ENCODE results near the gene MICALL1.
"Not testable (repeated sequence)": the region's sequence is repeated elsewhere in the genome, so short reads cannot be mapped to it uniquely, and the experiment has no call there.

GRCh38 chr22:37952629-37953028 is 46.5 kb downstream of the MICALL1 start:
- not testable (repeated sequence) for TF ChIP-seq SUZ12 (IDR thresholded peaks at IDR 0.05; ENCODE audit: extremely low read depth, insufficient read depth, insufficient read length); YY1 (IDR thresholded peaks at IDR 0.05; ENCODE audit: insufficient read depth, insufficient read length)

Data from NT2/D1 (cell line).